Liver (tissue), 3 donors: Measurements from ENCODE around the gene EP400.

Source experiments
- GABPA ChIP-seq, 2 donors: IDR thresholded peaks in 1 of 2; conservative IDR thresholded peaks in 1 of 2; 2 replicates each; pipeline ENCODE4 v1.6.1; 2016; ENCODE audit warnings: antibody characterized with exemption in 2 of 2, mild to moderate bottlenecking in 1 of 2, moderate library complexity in 1 of 2
- HNF4G ChIP-seq: IDR thresholded peaks from 2 replicates; pipeline ENCODE4 v1.6.1; 2016; ENCODE audit warnings: antibody characterized with exemption
- JUND ChIP-seq, 2 donors: IDR thresholded peaks; 2 replicates each; pipeline ENCODE4 v1.6.1; 2016; ENCODE audit warnings: antibody characterized with exemption in 2 of 2
- NR2F2 ChIP-seq: IDR thresholded peaks from 2 replicates; pipeline ENCODE4 v1.6.1; 2016; ENCODE audit warnings: antibody characterized with exemption
- RAD21 ChIP-seq, 2 donors: IDR thresholded peaks; 2 replicates each; pipeline ENCODE4 v1.6.1; 2016; ENCODE audit warnings: antibody characterized with exemption in 2 of 2, mild to moderate bottlenecking in 2 of 2
- RXRA ChIP-seq, 2 donors: IDR thresholded peaks; 2 replicates each; pipeline ENCODE4 v1.6.1; 2017 to 2018; ENCODE audit warnings: antibody characterized with exemption in 2 of 2, mild to moderate bottlenecking in 1 of 2
- SP1 ChIP-seq: IDR thresholded peaks from 2 replicates; pipeline ENCODE4 v1.6.1; 2018; ENCODE audit warnings: antibody characterized with exemption, mild to moderate bottlenecking
- TAF1 ChIP-seq: conservative IDR thresholded peaks from 2 replicates; pipeline ENCODE4 v1.6.1; 2016; ENCODE audit warnings: antibody characterized with exemption, mild to moderate bottlenecking
- YY1 ChIP-seq: IDR thresholded peaks from 2 replicates; pipeline ENCODE4 v1.6.1; 2016; ENCODE audit warnings: antibody characterized with exemption, mild to moderate bottlenecking
- TF ChIP-seq, protein P1 (sequence below): fragments of 150-350 bp; IDR thresholded peaks from 2 replicates; pipeline ENCODE4 v1.5.1; 2017; ENCODE audit warnings: improper control_type of control experiment, low read depth, low read length; ENCODE audit not compliant: missing input control
- TF ChIP-seq, protein P2 (sequence below): IDR thresholded peaks from 2 replicates; pipeline ENCODE4 v1.6.1; 2016; ENCODE audit warnings: antibody characterized with exemption
- TF ChIP-seq, protein P3 (sequence below): IDR thresholded peaks from 2 replicates; pipeline ENCODE4 v1.6.1; 2016; ENCODE audit warnings: antibody characterized with exemption, mild to moderate bottlenecking
- donor health status: healthy.
- donor health status: healthy.

DNA sequence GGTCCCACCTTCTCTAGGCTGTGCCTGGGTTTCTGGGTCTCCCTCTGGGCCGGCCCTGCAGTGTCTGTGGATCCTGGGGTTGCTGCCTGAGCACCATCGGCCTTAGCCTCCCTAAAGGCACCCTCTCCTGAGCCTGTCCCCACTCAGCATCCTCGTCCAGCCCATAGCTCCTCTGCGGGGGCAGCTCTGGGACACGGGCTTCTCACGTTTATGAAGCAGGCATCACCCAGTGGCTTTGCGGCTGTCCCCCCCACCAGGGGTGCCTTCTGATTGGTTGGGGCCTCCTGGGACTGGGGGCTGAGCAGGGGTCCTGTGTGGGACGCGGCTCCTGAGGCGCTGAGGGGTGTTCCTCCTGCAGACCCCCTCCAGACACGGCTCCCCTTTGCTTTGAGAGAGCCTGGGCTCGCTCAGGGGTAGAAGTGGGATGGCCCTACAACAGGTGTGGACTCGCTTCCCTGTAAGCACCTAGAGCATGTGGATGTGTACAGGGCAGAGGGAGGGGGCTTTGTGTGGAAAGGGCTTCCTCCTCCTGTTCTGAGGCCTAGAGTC, 44.6 kb upstream of the EP400 start:
- TF ChIP-seq, protein P1, sequence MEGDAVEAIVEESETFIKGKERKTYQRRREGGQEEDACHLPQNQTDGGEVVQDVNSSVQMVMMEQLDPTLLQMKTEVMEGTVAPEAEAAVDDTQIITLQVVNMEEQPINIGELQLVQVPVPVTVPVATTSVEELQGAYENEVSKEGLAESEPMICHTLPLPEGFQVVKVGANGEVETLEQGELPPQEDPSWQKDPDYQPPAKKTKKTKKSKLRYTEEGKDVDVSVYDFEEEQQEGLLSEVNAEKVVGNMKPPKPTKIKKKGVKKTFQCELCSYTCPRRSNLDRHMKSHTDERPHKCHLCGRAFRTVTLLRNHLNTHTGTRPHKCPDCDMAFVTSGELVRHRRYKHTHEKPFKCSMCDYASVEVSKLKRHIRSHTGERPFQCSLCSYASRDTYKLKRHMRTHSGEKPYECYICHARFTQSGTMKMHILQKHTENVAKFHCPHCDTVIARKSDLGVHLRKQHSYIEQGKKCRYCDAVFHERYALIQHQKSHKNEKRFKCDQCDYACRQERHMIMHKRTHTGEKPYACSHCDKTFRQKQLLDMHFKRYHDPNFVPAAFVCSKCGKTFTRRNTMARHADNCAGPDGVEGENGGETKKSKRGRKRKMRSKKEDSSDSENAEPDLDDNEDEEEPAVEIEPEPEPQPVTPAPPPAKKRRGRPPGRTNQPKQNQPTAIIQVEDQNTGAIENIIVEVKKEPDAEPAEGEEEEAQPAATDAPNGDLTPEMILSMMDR = no peak
- TF ChIP-seq SP1 (no peak), HNF4G (no peak), TAF1 (no peak), RXRA (IDR thresholded peaks at IDR 0.05) (no peak), NR2F2 (no peak), YY1 (no peak), JUND (IDR thresholded peaks at IDR 0.05) (no peak), RAD21 (IDR thresholded peaks at IDR 0.05) (no peak), GABPA (IDR thresholded peaks at IDR 0.05 in 1 of 2, conservative IDR thresholded peaks at IDR 0.05 in 1 of 2) (no peak)
- TF ChIP-seq, protein P2, sequence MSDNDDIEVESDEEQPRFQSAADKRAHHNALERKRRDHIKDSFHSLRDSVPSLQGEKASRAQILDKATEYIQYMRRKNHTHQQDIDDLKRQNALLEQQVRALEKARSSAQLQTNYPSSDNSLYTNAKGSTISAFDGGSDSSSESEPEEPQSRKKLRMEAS = no peak
- TF ChIP-seq, protein P3, sequence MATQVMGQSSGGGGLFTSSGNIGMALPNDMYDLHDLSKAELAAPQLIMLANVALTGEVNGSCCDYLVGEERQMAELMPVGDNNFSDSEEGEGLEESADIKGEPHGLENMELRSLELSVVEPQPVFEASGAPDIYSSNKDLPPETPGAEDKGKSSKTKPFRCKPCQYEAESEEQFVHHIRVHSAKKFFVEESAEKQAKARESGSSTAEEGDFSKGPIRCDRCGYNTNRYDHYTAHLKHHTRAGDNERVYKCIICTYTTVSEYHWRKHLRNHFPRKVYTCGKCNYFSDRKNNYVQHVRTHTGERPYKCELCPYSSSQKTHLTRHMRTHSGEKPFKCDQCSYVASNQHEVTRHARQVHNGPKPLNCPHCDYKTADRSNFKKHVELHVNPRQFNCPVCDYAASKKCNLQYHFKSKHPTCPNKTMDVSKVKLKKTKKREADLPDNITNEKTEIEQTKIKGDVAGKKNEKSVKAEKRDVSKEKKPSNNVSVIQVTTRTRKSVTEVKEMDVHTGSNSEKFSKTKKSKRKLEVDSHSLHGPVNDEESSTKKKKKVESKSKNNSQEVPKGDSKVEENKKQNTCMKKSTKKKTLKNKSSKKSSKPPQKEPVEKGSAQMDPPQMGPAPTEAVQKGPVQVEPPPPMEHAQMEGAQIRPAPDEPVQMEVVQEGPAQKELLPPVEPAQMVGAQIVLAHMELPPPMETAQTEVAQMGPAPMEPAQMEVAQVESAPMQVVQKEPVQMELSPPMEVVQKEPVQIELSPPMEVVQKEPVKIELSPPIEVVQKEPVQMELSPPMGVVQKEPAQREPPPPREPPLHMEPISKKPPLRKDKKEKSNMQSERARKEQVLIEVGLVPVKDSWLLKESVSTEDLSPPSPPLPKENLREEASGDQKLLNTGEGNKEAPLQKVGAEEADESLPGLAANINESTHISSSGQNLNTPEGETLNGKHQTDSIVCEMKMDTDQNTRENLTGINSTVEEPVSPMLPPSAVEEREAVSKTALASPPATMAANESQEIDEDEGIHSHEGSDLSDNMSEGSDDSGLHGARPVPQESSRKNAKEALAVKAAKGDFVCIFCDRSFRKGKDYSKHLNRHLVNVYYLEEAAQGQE = no peak
